Activated CD8-positive, alpha-beta T cell treated with anti-CD3 and anti-CD28 coated beads, Interleukin-2, amount 10 ng/mL, durations not matched to agents 7 days and 5 days (primary cell): ENCODE data around the gene SLC41A1. TPM values are rescaled to one million over a fixed set of nuclear protein-coding genes. Genes with fewer than 3 reads are reported as not detected.
"Not testable (repeated sequence)": the region's sequence is repeated elsewhere in the genome, so short reads cannot be mapped to it uniquely, and the experiment has no call there.

Source experiments
- ATAC-seq: fragments of 150-1000 bp; cut with Tn5 transposase; one replicate; pipeline ENCODE4 v1.10.0; 2021; ENCODE audit warnings: moderate library complexity
- CTCF ChIA-PET: fragments of 350-600 bp; sonication (Branson Sonifier 250); formaldehyde crosslinking; loops from one replicate; lab custom pipeline; 2021; ENCODE audit warnings: antibody characterized with exemption; lab: Charles Lee
- POLR2A ChIA-PET: fragments of 350-600 bp; sonication (Branson Sonifier 250); formaldehyde crosslinking; loops from one replicate; lab custom pipeline; 2021; ENCODE audit warnings: antibody characterized with exemption; lab: Charles Lee
- DNase-seq: peaks from one replicate; pipeline ENCODE4 v3.0.0-alpha.2; 2020
- H3K27ac Mint-ChIP-seq: one replicate; pipeline ENCODE4 v1.8.0; 2021; ENCODE audit warnings: mild to moderate bottlenecking, mixed read lengths
- H3K27me3 Mint-ChIP-seq: one replicate; pipeline ENCODE4 v1.8.0; 2021; ENCODE audit warnings: low read depth, mixed read lengths
- H3K36me3 Mint-ChIP-seq: one replicate; pipeline ENCODE4 v1.8.0; 2021; ENCODE audit warnings: low read depth, mixed read lengths
- H3K4me1 Mint-ChIP-seq: one replicate; pipeline ENCODE4 v1.8.0; 2021; ENCODE audit warnings: low read depth, mixed read lengths
- H3K4me3 Mint-ChIP-seq: one replicate; pipeline ENCODE4 v1.8.0; 2021; ENCODE audit warnings: mild to moderate bottlenecking, mixed read lengths
- H3K9me3 Mint-ChIP-seq: one replicate; pipeline ENCODE4 v1.8.0; 2022; ENCODE audit warnings: mixed read lengths; ENCODE audit not compliant: insufficient read depth
- total RNA-seq, 2 experiments: library from RNA; stranded (reverse); gene quantifications; one replicate each; pipeline ENCODE4 v1.2.3, GENCODE V29; 2021

SLC41A1 gene
- 10 to 100 TPM in 1 of 2 experiments, 1 to 10 TPM in 1; 8.9 to 10.1 TPM for total RNA-seq

DNA sequence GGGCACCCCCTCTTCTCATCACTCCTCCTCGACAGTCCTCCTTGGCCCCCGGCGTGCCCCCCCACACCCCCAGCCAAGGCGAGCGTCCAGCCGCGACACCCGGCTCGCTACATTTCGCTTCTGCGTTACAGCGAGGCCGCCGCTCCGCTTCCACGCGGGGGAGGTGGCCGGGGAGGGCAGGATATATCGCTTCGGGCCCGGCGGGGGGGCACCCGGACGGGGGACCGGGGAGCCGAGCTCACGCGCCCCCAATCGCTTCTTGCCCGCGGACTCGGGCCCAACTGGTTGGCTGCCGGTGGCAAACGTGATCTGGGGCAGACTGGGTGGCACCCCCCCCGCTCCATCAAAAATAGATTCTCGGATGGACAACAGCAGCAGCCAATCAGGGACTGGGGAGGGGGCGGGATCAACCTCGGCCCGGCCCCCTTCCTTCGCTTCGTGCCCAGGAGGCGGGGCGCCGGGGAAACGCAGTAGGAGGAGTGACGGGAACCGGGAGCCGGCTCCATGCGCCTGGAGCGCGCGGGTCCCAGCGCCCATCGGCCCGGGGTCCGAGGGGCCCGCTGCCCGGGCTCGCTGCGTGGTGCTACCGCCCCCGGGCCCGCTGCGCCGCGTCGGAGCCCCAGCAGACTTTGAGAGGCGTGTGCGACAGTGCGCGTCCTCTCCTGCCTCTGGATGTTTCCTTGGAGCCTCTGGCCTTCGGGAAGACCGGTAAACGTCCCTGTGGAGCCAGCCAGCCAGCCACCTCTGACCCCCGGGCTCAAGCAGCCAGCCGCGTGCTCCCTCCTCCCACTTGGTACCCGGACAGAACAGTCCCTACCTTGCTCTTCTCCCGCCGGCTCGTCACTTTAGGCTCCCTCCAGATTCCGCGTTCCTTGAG is at the start of gene SLC41A1:
Gene SLC41A1, minus strand, starts transcription at position 321 of the 877 bp plus-strand sequence. CDS start 2,757 bp downstream, outside the sequence.
- POLR2A ChIA-PET: interaction anchor here (0.6 to 1.5 kb wide), 2 partner anchors 14 to 156 kb away, joined by 3 read pairs; no protein-coding TSS in a partner anchor
- CTCF ChIA-PET: interaction anchor here (0.6 to 3.4 kb wide), 7 partner anchors 8 to 221 kb away, joined by 3 to 8 read pairs (median 4); no protein-coding TSS in a partner anchor
- ATAC-seq (peak; percentile 96), DNase-seq (peak; percentile 93)
- peak within 1 kb of the TSS; percentile 84 for H3K4me3 Mint-ChIP-seq
- H3K27ac Mint-ChIP-seq: peak within 1 kb of the TSS; percentile 74
- H3K27me3 Mint-ChIP-seq: peaks cover 7% of the 10 kb centered on the region
- H3K36me3 Mint-ChIP-seq: peaks cover 5% of the 10 kb centered on the region
- peaks cover 34% of the 10 kb centered on the region for H3K4me1 Mint-ChIP-seq
- H3K9me3 Mint-ChIP-seq: no peaks in the 10 kb centered on the region

GRCh38 chr1:205861540-205861939 is 48.5 kb upstream of the SLC41A1 start:
- H3K4me1 Mint-ChIP-seq: peaks cover 5% of the 10 kb centered on the region
- no peak for DNase-seq
- H3K4me3 Mint-ChIP-seq: no peak overlapping the region
- no peak overlapping the region for H3K27ac Mint-ChIP-seq
- ATAC-seq: no peak
- peaks cover 2% of the 10 kb centered on the region for H3K27me3 Mint-ChIP-seq
- no peaks in the 10 kb centered on the region for H3K36me3 Mint-ChIP-seq
- POLR2A ChIA-PET: no interaction called here
- CTCF ChIA-PET: no interaction called here
- peaks cover 2% of the 10 kb centered on the region for H3K9me3 Mint-ChIP-seq

- H3K36me3 Mint-ChIP-seq: no peaks in the 10 kb centered on the region
- H3K4me1 Mint-ChIP-seq: peaks cover 5% of the 10 kb centered on the region
- H3K4me3 Mint-ChIP-seq: no peak overlapping the region
- H3K27me3 Mint-ChIP-seq: peaks cover 3% of the 10 kb centered on the region
- DNase-seq (no peak), ATAC-seq (no peak)
- H3K27ac Mint-ChIP-seq: no peak overlapping the region
- ChIA-PET CTCF (interaction anchor here (1.5 kb wide), 2 partner anchors 66 to 119 kb away, joined by 7 to 9 read pairs; no protein-coding TSS in a partner anchor), POLR2A (no interaction called here)
- peaks cover 12% of the 10 kb centered on the region for H3K9me3 Mint-ChIP-seq
These were observed 45.4 kb upstream of the SLC41A1 start for GRCh38 chr1:205858141-205858961.

DNA sequence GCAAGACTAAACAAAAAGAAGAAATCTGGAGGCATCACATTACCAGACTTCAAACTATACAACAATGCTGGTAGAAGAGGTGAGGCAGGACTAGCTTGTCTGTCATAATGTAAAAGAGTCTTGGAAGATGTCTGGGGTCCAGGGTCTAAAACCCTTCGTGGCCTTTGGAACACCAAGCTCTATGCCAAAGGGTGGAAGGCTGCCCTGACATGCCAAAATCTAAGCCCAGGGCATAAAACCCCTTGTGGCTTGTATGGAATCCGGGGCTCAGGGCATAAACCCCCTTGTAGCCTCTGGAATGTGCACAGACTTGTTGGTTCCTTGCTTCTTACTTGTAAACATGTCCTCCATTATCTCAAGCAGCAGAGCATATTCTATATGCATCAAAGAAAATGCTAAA is 44.5 kb upstream of the SLC41A1 start:
- peaks cover 12% of the 10 kb centered on the region for H3K9me3 Mint-ChIP-seq
- H3K36me3 Mint-ChIP-seq, H3K4me3 Mint-ChIP-seq, ATAC-seq, DNase-seq, H3K27me3 Mint-ChIP-seq, H3K27ac Mint-ChIP-seq, H3K4me1 Mint-ChIP-seq, POLR2A ChIA-PET: not testable (repeated sequence)
- CTCF ChIA-PET: interaction anchor here (2.5 kb wide), 1 partner anchor 120 kb away, joined by 8 read pairs; no protein-coding TSS in a partner anchor

- Mint-ChIP-seq H3K4me1 (peaks cover 5% of the 10 kb centered on the region), H3K27me3 (peaks cover 3% of the 10 kb centered on the region), H3K9me3 (peaks cover 12% of the 10 kb centered on the region), H3K4me3 (no peak overlapping the region), H3K27ac (no peak overlapping the region), H3K36me3 (no peaks in the 10 kb centered on the region)
- ChIA-PET POLR2A (no interaction called here), CTCF (interaction anchor here (2.5 kb wide), 1 partner anchor 121 kb away, joined by 8 read pairs; no protein-coding TSS in a partner anchor)
- no peak for DNase-seq
- ATAC-seq: no peak
These were observed 43.4 kb upstream of the SLC41A1 start for GRCh38 chr1:205856433-205856832.

- Mint-ChIP-seq H3K9me3 (peaks cover 12% of the 10 kb centered on the region), H3K27me3 (peaks cover 3% of the 10 kb centered on the region), H3K4me3 (no peak overlapping the region), H3K36me3 (no peaks in the 10 kb centered on the region), H3K27ac (no peak overlapping the region), H3K4me1 (peaks cover 13% of the 10 kb centered on the region)
- CTCF ChIA-PET: no interaction called here
- DNase-seq: no peak
- POLR2A ChIA-PET: interaction anchor here (0.8 kb wide), 1 partner anchor 71 kb away, joined by 3 read pairs; no protein-coding TSS in a partner anchor
- no peak for ATAC-seq
These were observed 40.0 kb upstream of the SLC41A1 start for GRCh38 chr1:205852969-205853368.

DNA sequence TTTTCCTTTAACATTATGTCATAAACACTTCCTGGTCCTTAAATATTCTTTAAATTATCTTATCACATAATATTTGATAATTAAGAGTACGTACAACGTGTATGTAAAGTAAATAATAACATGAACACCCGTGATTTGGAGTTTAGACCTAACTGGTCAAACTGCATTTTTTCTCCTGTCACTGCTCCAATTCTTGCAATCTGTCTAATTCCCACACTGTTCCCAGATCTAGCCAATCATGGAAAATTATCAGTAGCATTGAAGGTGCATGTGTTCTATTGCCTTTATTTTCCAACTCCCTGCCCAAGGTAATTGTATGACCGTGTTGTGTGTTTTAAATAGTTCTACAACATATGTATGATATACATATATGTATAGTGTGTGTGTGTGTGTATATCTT is 39.0 kb upstream of the SLC41A1 start:
- Mint-ChIP-seq H3K27ac (no peak overlapping the region), H3K36me3 (no peaks in the 10 kb centered on the region), H3K4me3 (no peak overlapping the region), H3K27me3 (peaks cover 3% of the 10 kb centered on the region), H3K4me1 (peaks cover 13% of the 10 kb centered on the region), H3K9me3 (peaks cover 12% of the 10 kb centered on the region)
- ATAC-seq: no peak
- CTCF ChIA-PET: no interaction called here
- DNase-seq: no peak
- POLR2A ChIA-PET: no interaction called here

- ATAC-seq: peak; percentile 99
- peaks cover 13% of the 10 kb centered on the region for H3K4me1 Mint-ChIP-seq
- H3K9me3 Mint-ChIP-seq: no peaks in the 10 kb centered on the region
- DNase-seq: peak; percentile 82
- CTCF ChIA-PET: interaction anchor here (1.0 to 2.1 kb wide), 7 partner anchors 58 to 364 kb away, joined by 3 to 8 read pairs (median 3); no protein-coding TSS in a partner anchor
- POLR2A ChIA-PET: no interaction called here
- no peaks in the 10 kb centered on the region for H3K36me3 Mint-ChIP-seq
- H3K4me3 Mint-ChIP-seq: peak within 1 kb of the TSS; percentile 77
- no peaks in the 10 kb centered on the region for H3K27me3 Mint-ChIP-seq
- H3K27ac Mint-ChIP-seq: peak within 1 kb of the TSS; percentile 88
These were observed 36.8 kb upstream of the SLC41A1 start, which contains the start of gene PM20D1 for GRCh38 chr1:205849619-205850355. Gene PM20D1, minus strand, starts transcription at chr1:205850132. Its CDS starts 60 bp downstream, at chr1:205850072.

DNA sequence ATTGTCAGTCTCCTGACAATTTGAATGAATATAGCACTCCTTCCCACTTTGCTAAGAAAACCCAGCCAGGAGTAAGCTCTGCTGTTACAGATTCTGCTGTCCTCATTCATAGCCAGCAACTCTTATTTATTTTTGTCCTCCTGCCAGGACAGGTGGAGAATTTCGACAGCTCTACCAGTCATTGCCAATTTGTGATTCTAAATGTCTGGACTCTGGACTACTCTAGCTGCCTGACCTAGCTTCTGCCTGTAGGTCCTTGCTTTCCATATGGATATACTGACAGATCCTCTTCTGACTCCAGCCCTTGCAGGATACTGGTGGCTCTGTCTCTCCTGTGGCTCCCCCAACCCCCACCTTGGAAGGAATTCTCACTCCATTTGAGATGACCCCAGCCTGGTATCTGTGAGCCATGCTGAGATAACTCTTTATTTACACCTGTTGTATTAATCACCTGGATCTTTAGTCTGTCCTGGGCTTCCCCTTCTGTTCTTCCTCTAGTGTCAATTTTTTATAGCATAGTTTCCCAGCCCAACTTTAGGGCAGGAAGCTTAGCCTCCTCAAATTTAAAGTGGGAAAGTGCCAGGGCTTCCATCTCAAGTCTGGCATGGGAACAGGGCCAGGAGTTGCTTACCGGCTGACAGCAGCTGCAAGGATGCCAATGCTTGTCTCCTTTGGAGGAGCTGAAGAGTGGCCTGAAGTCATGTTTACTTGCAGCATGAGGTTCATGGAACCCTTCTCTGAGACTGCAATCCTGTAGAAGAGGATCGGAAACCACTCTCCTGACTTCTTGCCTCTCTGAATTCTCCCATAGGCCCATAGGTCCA is 30.2 kb upstream of the SLC41A1 start:
- CTCF ChIA-PET: interaction anchor here (1.3 kb wide), 1 partner anchor 134 kb away, joined by 3 read pairs; no protein-coding TSS in a partner anchor
- ATAC-seq: no peak
- POLR2A ChIA-PET: no interaction called here
- Mint-ChIP-seq H3K27me3 (no peaks in the 10 kb centered on the region), H3K27ac (no peak overlapping the region), H3K36me3 (no peaks in the 10 kb centered on the region), H3K9me3 (no peaks in the 10 kb centered on the region), H3K4me3 (no peak overlapping the region), H3K4me1 (peaks cover 5% of the 10 kb centered on the region)
- DNase-seq: no peak

GRCh38 chr1:205842229-205842628 is 29.2 kb upstream of the SLC41A1 start:
- no peaks in the 10 kb centered on the region for H3K9me3 Mint-ChIP-seq
- H3K36me3 Mint-ChIP-seq: no peaks in the 10 kb centered on the region
- H3K4me1 Mint-ChIP-seq: peaks cover 5% of the 10 kb centered on the region
- no peak for ATAC-seq
- DNase-seq: no peak
- H3K27me3 Mint-ChIP-seq: no peaks in the 10 kb centered on the region
- no peak overlapping the region for H3K4me3 Mint-ChIP-seq
- ChIA-PET CTCF (interaction anchor here (0.9 to 1.3 kb wide), 2 partner anchors 135 to 213 kb away, joined by 3 read pairs; no protein-coding TSS in a partner anchor), POLR2A (no interaction called here)
- H3K27ac Mint-ChIP-seq: no peak overlapping the region
